Naive thymus-derived CD8-positive, alpha-beta T cell (primary cell): ENCODE measurements around the gene CARMIL3. TPM values are rescaled to one million over a fixed set of nuclear protein-coding genes. Genes with fewer than 3 reads are reported as not detected.
A peak's percentile ranks its signal among the peaks of the same experiment; 100 is the strongest.

Experiments used
- ATAC-seq, 2 donors: fragments of 150-1000 bp; cut with Tn5 transposase in 1 of 2; sonication (Bioruptor Pico), chemical (Tn5 transposase) in 1 of 2; 1 replicate in 1 of 2; 2 replicates in 1 of 2; pipeline ENCODE4 v1.10.0; 2021; ENCODE audit warnings: mild to moderate bottlenecking in 2 of 2, moderate library complexity in 2 of 2
- POLR2A ChIA-PET: fragments of 350-600 bp; sonication (Branson Sonifier 250); formaldehyde crosslinking; loops from one replicate; lab custom pipeline; 2021; ENCODE audit warnings: antibody characterized with exemption; lab: Charles Lee
- DNase-seq, 10 donors: peaks; one replicate each; pipeline versions ENCODE4 v3.0.0 to v3.0.0-alpha.2; 2020 to 2022
- H3K27ac Mint-ChIP-seq, 10 donors: one replicate each; pipeline ENCODE4 v1.8.0; 2020 to 2022; ENCODE audit warnings: mild to moderate bottlenecking in 10 of 10, mixed read lengths in 10 of 10, moderate library complexity in 4 of 10, inconsistent platforms in 1 of 10
- H3K27me3 Mint-ChIP-seq, 5 donors: one replicate each; pipeline ENCODE4 v1.8.0; 2021 to 2022; ENCODE audit warnings: mixed read lengths in 5 of 5
- H3K36me3 Mint-ChIP-seq, 3 donors: one replicate each; pipeline ENCODE4 v1.8.0; 2020 to 2022; ENCODE audit warnings: mixed read lengths in 3 of 3, mild to moderate bottlenecking in 2 of 3, inconsistent platforms in 1 of 3
- H3K4me1 Mint-ChIP-seq, 4 donors: one replicate each; pipeline ENCODE4 v1.8.0; 2021 to 2022; ENCODE audit warnings: mixed read lengths in 4 of 4
- H3K4me3 Mint-ChIP-seq, 10 donors: one replicate each; pipeline ENCODE4 v1.8.0; 2020 to 2022; ENCODE audit warnings: mild to moderate bottlenecking in 10 of 10, mixed read lengths in 10 of 10, moderate library complexity in 6 of 10, inconsistent platforms in 1 of 10
- H3K9me3 Mint-ChIP-seq, 9 donors: one replicate each; pipeline ENCODE4 v1.8.0; 2020 to 2022; ENCODE audit warnings: mixed read lengths in 9 of 9, mild to moderate bottlenecking in 3 of 9, inconsistent platforms in 1 of 9, moderate library complexity in 1 of 9
- polyA plus RNA-seq, 3 donors: library from polyadenylated mRNA; unstranded; fragments of 300-500 nt; fragmentation: Illumina TruSeq; gene quantifications; one replicate each; pipeline ENCODE4 v1.2.3, GENCODE V29; 2021
- total RNA-seq, 8 experiments: library from RNA in 2 of 8; stranded (reverse) in 2 of 8; gene quantifications; one replicate each; pipeline ENCODE4 v1.2.3 and lab custom pipeline; 2021 to 2026

The CARMIL3 gene
- total and polyA plus RNA-seq, 5 experiments from 2014 or later: 0.03 to 0.16 TPM; not detected in 3

DNA sequence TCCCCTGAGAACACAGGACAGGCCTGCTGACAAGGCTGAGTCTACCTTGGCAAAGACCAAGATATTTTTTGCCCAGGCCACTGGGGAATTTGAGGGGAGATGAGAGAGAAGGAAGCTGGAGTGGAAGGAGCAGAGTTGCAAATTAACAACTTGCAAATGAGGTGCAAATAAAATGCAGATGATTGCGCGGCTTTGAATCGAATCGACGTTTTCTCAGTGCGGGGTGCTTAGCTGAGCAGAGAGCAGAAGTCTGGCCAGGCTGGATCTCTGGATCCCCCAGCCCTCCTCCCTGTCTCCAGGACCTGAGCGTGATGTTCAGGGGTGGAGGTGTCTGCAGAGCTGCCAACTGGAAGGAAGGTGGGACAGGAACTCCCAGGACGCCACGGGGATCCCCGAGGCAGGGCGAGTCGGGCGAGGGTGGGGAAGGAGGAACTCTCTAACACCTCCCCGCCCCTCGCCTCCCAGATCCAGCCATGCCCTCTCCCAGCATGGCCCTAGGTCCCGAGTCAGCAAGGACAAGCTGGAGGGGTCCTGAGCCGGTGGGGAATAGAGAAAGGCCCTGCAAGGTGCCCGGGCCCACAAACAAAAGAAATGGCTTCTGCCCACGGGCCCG, 527 bp upstream of the CARMIL3 start:
- POLR2A ChIA-PET: interaction anchor here (0.6 to 2.8 kb wide), 6 partner anchors 30 to 1040 kb away, joined by 3 to 10 read pairs (median 6); partner anchors contain the start of genes DCAF11, IPO4, NRL and PCK2
- H3K4me3 Mint-ChIP-seq: peak overlapping the region; percentile 73 to 90 (median 84)
- peak overlapping the region in 8 of 10 donors; percentile 7 to 89 (median 48) for H3K27ac Mint-ChIP-seq
- DNase-seq (peak in 3 of 10 donors; percentile 3 to 17 (median 7)), ATAC-seq (peak in 1 of 2 donors; percentile 13)
- no peaks in the 10 kb centered on the region for H3K36me3 Mint-ChIP-seq
- H3K27me3 Mint-ChIP-seq: peaks cover 12 to 31% (median 15%) of the 10 kb centered on the region in 5 donors
- H3K4me1 Mint-ChIP-seq: peaks cover 9 to 33% (median 21%) of the 10 kb centered on the region in 4 donors
- H3K9me3 Mint-ChIP-seq: no peaks in the 10 kb centered on the region

GRCh38 chr14:24052656-24053547, 1.1 kb downstream of the CARMIL3 start:
- ATAC-seq (no peak), DNase-seq (no peak)
- Mint-ChIP-seq H3K36me3 (no peaks in the 10 kb centered on the region), H3K4me3 (peak overlapping the region; percentile 65 to 89 (median 80)), H3K27ac (peak overlapping the region in 6 of 10 donors; percentile 14 to 77 (median 34)), H3K27me3 (peaks cover 11 to 31% (median 15%) of the 10 kb centered on the region in 5 donors), H3K9me3 (no peaks in the 10 kb centered on the region), H3K4me1 (peaks cover 9 to 33% (median 18%) of the 10 kb centered on the region in 4 donors)
- POLR2A ChIA-PET: interaction anchor here (0.8 to 1.7 kb wide), 3 partner anchors 28 to 56 kb away, joined by 4 to 10 read pairs (median 8); partner anchors contain the start of gene PCK2

GRCh38 chr14:24053548-24054323, 1.9 kb downstream of the CARMIL3 start:
- no peak for ATAC-seq
- no peaks in the 10 kb centered on the region for H3K36me3 Mint-ChIP-seq
- no peak for DNase-seq
- H3K4me1 Mint-ChIP-seq: peaks cover 12 to 28% (median 20%) of the 10 kb centered on the region in 4 donors
- POLR2A ChIA-PET: interaction anchor here (0.8 to 1.1 kb wide), 2 partner anchors 40 to 247 kb away, joined by 3 read pairs; partner anchors contain the start of gene PCK2
- H3K27me3 Mint-ChIP-seq: peaks cover 11 to 31% (median 15%) of the 10 kb centered on the region in 5 donors
- H3K27ac Mint-ChIP-seq: peak overlapping the region in 3 of 10 donors; percentile 20 to 65 (median 46)
- no peaks in the 10 kb centered on the region for H3K9me3 Mint-ChIP-seq
- H3K4me3 Mint-ChIP-seq: peak overlapping the region; percentile 65 to 89 (median 80)

DNA sequence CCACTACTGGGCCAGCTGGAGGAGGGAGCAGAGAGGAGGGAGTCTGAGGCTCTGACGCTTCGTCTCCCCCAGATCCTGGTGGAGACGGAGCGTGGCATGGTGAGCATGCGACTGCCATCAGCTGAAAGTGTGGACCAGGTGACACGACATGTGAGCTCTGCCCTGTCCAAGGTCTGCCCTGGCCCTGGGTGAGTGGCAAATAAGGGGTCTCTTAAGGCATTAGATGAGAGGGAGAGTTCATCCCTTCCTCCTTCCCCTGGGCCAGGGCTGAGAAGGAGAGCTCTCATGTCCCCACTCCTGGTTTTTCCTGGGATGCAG, 2.5 kb downstream of the CARMIL3 start:
- DNase-seq (no peak), ATAC-seq (no peak)
- no peaks in the 10 kb centered on the region for H3K9me3 Mint-ChIP-seq
- POLR2A ChIA-PET: interaction anchor here (0.8 to 1.1 kb wide), 2 partner anchors 40 to 246 kb away, joined by 3 read pairs; partner anchors contain the start of gene PCK2
- H3K4me3 Mint-ChIP-seq: no peak overlapping the region
- no peaks in the 10 kb centered on the region for H3K36me3 Mint-ChIP-seq
- H3K27me3 Mint-ChIP-seq: peaks cover 10 to 31% (median 15%) of the 10 kb centered on the region in 5 donors
- peaks cover 13 to 25% (median 20%) of the 10 kb centered on the region in 4 donors for H3K4me1 Mint-ChIP-seq
- H3K27ac Mint-ChIP-seq: peak overlapping the region in 1 of 10 donors; percentile 65

- peaks cover 13 to 25% (median 19%) of the 10 kb centered on the region in 4 donors for H3K4me1 Mint-ChIP-seq
Observed at GRCh38 chr14:24054646-24055045, 2.8 kb downstream of the CARMIL3 start.

DNA sequence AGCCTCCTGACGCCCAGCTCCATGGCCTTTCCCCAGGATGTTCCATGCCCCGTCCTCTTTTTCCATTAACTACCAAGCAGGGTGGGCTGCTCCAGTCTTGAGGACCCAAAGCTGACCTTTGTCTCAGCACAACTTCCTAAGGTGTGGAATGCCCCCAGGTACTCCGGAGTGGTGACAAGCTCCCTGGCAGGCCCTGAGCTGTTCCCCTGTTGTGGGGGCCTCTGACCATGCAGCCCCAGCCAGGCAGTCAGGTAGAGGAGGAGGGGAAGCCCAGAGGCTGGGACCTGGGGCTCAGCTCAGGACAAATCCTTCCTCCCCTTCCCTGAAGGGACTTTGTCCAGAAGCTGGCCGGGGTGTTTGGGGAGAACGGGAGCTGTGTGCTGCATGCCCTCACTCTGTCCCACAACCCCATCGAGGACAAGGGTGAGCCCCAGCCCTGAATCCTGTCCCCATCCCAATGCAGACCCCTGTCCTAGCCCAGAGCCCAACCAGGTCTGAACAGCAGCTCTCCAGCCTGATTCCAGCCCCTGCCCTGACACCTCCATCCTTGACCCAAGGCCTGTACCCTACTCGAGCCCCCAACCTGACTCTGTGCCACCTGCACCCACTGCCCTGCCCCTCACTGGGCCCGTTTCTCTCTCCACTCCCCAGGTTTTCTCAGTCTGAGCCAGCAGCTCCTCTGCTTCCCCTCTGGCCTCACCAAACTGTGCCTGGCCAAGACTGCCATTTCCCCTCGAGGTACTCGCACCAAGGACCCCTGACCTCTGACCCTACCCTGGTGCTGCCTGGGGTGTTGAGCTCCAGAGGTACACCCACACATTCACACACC, 4.4 kb downstream of the CARMIL3 start:
- POLR2A ChIA-PET: interaction anchor here (0.8 to 1.1 kb wide), 3 partner anchors 25 to 587 kb away, joined by 3 read pairs; partner anchors contain the start of gene NGDN
- no peaks in the 10 kb centered on the region for H3K9me3 Mint-ChIP-seq
- no peak for ATAC-seq
- no peak for DNase-seq
- H3K27ac Mint-ChIP-seq: peak overlapping the region in 1 of 10 donors; percentile 78
- peaks cover 12 to 22% (median 15%) of the 10 kb centered on the region in 4 donors for H3K4me1 Mint-ChIP-seq
- H3K27me3 Mint-ChIP-seq: peaks cover 9 to 31% (median 15%) of the 10 kb centered on the region in 5 donors
- no peaks in the 10 kb centered on the region for H3K36me3 Mint-ChIP-seq
- no peak overlapping the region for H3K4me3 Mint-ChIP-seq

More at GRCh38 chr14:24054646-24055045, 2.8 kb downstream of the CARMIL3 start:
- POLR2A ChIA-PET: interaction anchor here (1.1 kb wide), 1 partner anchor 39 kb away, joined by 3 read pairs; the partner anchor contains the start of gene PCK2
- no peak overlapping the region for H3K27ac Mint-ChIP-seq
- H3K4me3 Mint-ChIP-seq: no peak overlapping the region
- ATAC-seq: no peak
- peaks cover 10 to 31% (median 15%) of the 10 kb centered on the region in 5 donors for H3K27me3 Mint-ChIP-seq
- DNase-seq: no peak
- H3K9me3 Mint-ChIP-seq: no peaks in the 10 kb centered on the region
- no peaks in the 10 kb centered on the region for H3K36me3 Mint-ChIP-seq

GRCh38 chr14:24056800-24057184, 5.0 kb downstream of the CARMIL3 start:
- peaks cover 9 to 31% (median 15%) of the 10 kb centered on the region in 5 donors for H3K27me3 Mint-ChIP-seq
- peaks cover 11 to 21% (median 13%) of the 10 kb centered on the region in 4 donors for H3K4me1 Mint-ChIP-seq
- POLR2A ChIA-PET: interaction anchor here (0.8 to 2.8 kb wide), 6 partner anchors 10 to 587 kb away, joined by 3 to 12 read pairs (median 3); partner anchors contain the start of genes NGDN and PCK2
- ATAC-seq (no peak), DNase-seq (no peak)
- no peak overlapping the region for H3K4me3 Mint-ChIP-seq
- H3K36me3 Mint-ChIP-seq: no peaks in the 10 kb centered on the region
- no peaks in the 10 kb centered on the region for H3K9me3 Mint-ChIP-seq
- H3K27ac Mint-ChIP-seq: peak overlapping the region in 1 of 10 donors; percentile 56

GRCh38 chr14:24057271-24057670, 5.5 kb downstream of the CARMIL3 start:
- Mint-ChIP-seq H3K4me1 (peaks cover 11 to 19% (median 13%) of the 10 kb centered on the region in 4 donors), H3K9me3 (no peaks in the 10 kb centered on the region), H3K36me3 (no peaks in the 10 kb centered on the region), H3K27ac (peak overlapping the region in 2 of 10 donors; percentile 56 to 75), H3K4me3 (no peak overlapping the region), H3K27me3 (peaks cover 9 to 31% (median 15%) of the 10 kb centered on the region in 5 donors)
- DNase-seq: no peak
- POLR2A ChIA-PET: interaction anchor here (0.6 to 2.8 kb wide), 7 partner anchors 9 to 588 kb away, joined by 3 to 14 read pairs (median 3); partner anchors contain the start of genes NGDN and PCK2
- no peak for ATAC-seq

DNA sequence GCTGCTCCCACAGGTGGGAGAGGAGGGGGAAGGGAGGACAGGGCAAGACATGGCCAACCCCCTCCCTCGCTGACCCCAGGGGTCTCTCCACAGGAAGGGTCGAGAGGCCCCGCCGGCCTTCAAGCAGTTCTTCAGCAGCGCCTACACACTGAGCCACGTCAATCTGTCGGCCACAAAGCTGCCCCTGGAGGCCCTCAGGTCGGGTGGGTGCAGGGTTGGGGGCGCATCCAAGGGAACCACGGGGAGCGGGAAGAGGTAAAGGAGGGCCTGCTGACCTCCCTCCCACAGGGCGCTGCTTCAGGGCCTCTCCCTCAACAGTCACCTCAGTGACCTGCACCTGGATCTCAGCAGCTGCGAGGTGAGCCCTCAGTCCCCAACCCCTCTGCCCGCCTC, 6.1 kb downstream of the CARMIL3 start:
- ATAC-seq: peak in 1 of 2 donors; percentile 14
- no peaks in the 10 kb centered on the region for H3K9me3 Mint-ChIP-seq
- no peak for DNase-seq
- no peak overlapping the region for H3K4me3 Mint-ChIP-seq
- POLR2A ChIA-PET: interaction anchor here (0.6 to 2.8 kb wide), 9 partner anchors 9 to 103 kb away, joined by 3 to 14 read pairs (median 3); partner anchors contain the start of genes IRF9, NRL, PCK2 and RNF31
- peaks cover 6 to 28% (median 12%) of the 10 kb centered on the region in 5 donors for H3K27me3 Mint-ChIP-seq
- peaks cover 6 to 15% (median 10%) of the 10 kb centered on the region in 4 donors for H3K4me1 Mint-ChIP-seq
- peak overlapping the region in 2 of 10 donors; percentile 37 to 74 for H3K27ac Mint-ChIP-seq
- no peaks in the 10 kb centered on the region for H3K36me3 Mint-ChIP-seq

GRCh38 chr14:24058260-24058950, 6.6 kb downstream of the CARMIL3 start:
- H3K9me3 Mint-ChIP-seq: no peaks in the 10 kb centered on the region
- POLR2A ChIA-PET: interaction anchor here (0.9 to 2.8 kb wide), 7 partner anchors 23 to 103 kb away, joined by 3 to 14 read pairs (median 8); partner anchors contain the start of genes IRF9, NRL, PCK2 and RNF31
- peaks cover under 1 to 10% (median 6%) of the 10 kb centered on the region in 4 donors for H3K4me1 Mint-ChIP-seq
- peaks cover under 1 to 22% (median 6%) of the 10 kb centered on the region in 5 donors for H3K27me3 Mint-ChIP-seq
- DNase-seq: peak in 8 of 10 donors; percentile 27 to 76 (median 56)
- ATAC-seq: peak; percentile 74 to 79
- no peaks in the 10 kb centered on the region for H3K36me3 Mint-ChIP-seq
- no peak overlapping the region for H3K4me3 Mint-ChIP-seq
- peak overlapping the region in 2 of 10 donors; percentile 37 to 74 for H3K27ac Mint-ChIP-seq
